ENCODE results near the gene NFS1. TPM values are rescaled to one million over a fixed set of nuclear protein-coding genes. Genes with fewer than 3 reads are reported as not detected.

NFS1 gene
- total and polyA plus RNA-seq, 12 donors = 29.5 to 69.0 (median 57.1) TPM

DNA sequence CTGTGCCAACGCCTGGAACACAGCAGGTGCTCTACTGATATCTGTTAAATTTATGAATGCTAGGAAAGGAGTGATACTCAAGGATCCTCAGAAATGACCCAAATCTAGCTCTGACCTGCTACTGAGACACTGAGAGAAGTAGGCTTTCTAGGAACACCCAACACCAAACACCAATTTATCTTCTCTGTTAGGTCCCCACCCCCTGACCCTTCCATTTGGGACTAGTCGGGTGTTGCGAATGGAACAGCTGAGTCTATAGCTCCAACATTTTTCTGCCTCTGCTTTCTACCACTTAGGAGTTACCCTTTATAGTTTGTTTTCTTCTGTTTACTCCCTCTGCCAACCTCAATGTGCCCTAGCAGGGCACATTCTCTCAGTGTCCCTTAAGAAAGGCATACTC, 58.4 kb downstream of the NFS1 start:
- Histone ChIP-seq H3K9me3 (no peaks in the 10 kb centered on the region), H3K36me3 (no peaks in the 10 kb centered on the region), H3K27ac (no peak overlapping the region), H3K4me1 (peaks cover 3 to 41% (median 20%) of the 10 kb centered on the region in 9 donors), H3K4me3 (no peak overlapping the region), H3K27me3 (no peaks in the 10 kb centered on the region)
- no peak for ATAC-seq
- intact Hi-C loops (cut with DNase I) = no loop called here
- 72 to 77% methylated on average over 3 of the region's 3 CpGs for WGBS, 2 donors
- no peak for DNase-seq
- TF ChIP-seq, protein P1, sequence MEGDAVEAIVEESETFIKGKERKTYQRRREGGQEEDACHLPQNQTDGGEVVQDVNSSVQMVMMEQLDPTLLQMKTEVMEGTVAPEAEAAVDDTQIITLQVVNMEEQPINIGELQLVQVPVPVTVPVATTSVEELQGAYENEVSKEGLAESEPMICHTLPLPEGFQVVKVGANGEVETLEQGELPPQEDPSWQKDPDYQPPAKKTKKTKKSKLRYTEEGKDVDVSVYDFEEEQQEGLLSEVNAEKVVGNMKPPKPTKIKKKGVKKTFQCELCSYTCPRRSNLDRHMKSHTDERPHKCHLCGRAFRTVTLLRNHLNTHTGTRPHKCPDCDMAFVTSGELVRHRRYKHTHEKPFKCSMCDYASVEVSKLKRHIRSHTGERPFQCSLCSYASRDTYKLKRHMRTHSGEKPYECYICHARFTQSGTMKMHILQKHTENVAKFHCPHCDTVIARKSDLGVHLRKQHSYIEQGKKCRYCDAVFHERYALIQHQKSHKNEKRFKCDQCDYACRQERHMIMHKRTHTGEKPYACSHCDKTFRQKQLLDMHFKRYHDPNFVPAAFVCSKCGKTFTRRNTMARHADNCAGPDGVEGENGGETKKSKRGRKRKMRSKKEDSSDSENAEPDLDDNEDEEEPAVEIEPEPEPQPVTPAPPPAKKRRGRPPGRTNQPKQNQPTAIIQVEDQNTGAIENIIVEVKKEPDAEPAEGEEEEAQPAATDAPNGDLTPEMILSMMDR (IDR thresholded peaks at IDR 0.05) = no peak

DNA sequence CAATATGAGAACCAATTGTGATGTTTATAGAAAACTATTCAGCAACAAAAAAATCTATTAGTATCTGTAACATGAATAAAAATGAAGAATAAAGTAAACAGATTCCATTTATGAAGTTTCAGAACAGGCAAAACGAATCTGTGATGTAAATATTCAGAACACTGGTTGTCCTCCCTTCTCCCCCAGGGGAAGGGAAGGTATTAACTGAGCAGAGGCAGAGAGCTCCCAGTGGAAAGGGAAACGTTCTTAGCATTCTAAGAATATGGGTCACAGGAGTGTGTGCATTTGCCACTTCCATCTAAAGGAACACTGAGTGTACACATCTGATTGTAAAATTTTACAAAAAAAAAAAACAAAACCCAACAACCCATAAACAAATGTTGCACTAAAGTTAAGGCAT, 60.4 kb downstream of the NFS1 start:
- 52 to 57% methylated on average over 2 of the region's 2 CpGs for whole genome bisulfite sequencing, 2 donors
- ATAC-seq (no peak), DNase-seq (no peak)
- Histone ChIP-seq H3K4me1 (peaks cover 3 to 46% (median 23%) of the 10 kb centered on the region in 9 donors), H3K27ac (no peak overlapping the region), H3K27me3 (no peaks in the 10 kb centered on the region), H3K4me3 (no peak overlapping the region), H3K36me3 (no peaks in the 10 kb centered on the region), H3K9me3 (no peaks in the 10 kb centered on the region)
- TF ChIP-seq, protein P1 (IDR thresholded peaks at IDR 0.05) = no peak
- intact Hi-C loops (cut with DNase I) = no loop called here

DNA sequence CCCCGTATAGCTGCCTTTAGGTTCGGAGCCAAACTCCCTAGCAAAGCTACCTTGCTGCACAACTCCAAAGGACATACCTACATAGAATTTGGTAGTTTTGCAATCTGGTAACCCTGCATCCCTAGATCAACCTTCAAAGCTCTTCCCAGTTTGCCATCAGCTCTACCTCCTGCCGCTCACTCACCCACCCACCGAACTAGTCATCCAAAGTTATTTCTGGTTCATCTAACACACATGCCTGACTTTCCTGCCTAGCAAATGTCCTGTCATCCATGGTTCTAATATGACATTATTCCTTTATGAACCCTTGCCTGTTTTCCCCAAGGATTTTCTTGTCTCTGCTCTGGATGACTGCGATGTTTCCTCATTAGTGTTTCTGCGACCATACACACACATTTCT, 61.9 kb downstream of the NFS1 start:
- ATAC-seq (no peak), DNase-seq (no peak)
- WGBS, 2 donors = 79 to 82% methylated on average over 6 of the region's 6 CpGs
- H3K4me1 ChIP-seq = peaks cover 3 to 46% (median 21%) of the 10 kb centered on the region in 9 donors
- H3K36me3 ChIP-seq = peaks cover 0 to 11% (median 0%) of the 10 kb centered on the region in 9 donors
- intact Hi-C loops (cut with DNase I) = no loop called here
- no peaks in the 10 kb centered on the region for H3K27me3 ChIP-seq
- TF ChIP-seq, protein P1 (IDR thresholded peaks at IDR 0.05) = no peak
- H3K27ac ChIP-seq = no peak overlapping the region
- no peaks in the 10 kb centered on the region for H3K9me3 ChIP-seq
- no peak overlapping the region for H3K4me3 ChIP-seq

DNA sequence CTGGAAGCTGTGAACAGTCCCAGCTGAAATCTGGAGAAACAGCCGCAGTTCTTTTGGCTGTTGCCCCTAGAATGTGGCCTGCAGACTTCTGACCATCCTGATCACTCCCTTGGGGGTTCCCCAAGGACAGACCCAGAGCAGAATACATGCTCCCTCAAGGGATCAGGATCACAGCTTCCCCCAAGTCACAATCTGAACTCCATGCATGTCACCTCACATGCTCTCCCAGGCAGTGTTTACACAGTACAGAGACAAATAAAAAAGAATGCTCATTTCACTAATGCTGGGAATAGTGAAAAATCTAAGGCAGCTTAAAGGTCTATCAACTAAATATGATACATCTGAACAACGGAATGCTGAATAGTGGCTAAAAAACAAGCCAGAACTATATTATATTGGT, 63.1 kb downstream of the NFS1 start:
- ATAC-seq (peak in 4 of 8 donors; percentile 19 to 61 (median 48)), DNase-seq (no peak)
- WGBS, 2 donors = 56 to 64% methylated on average over 2 of the region's 2 CpGs
- no peak overlapping the region for H3K27ac ChIP-seq
- no peaks in the 10 kb centered on the region for H3K9me3 ChIP-seq
- TF ChIP-seq, protein P1 (IDR thresholded peaks at IDR 0.05) = no peak
- intact Hi-C loops (cut with DNase I) = no loop called here
- H3K4me1 ChIP-seq = peaks cover 3 to 43% (median 21%) of the 10 kb centered on the region in 9 donors
- no peak overlapping the region for H3K4me3 ChIP-seq
- H3K27me3 ChIP-seq = no peaks in the 10 kb centered on the region
- peaks cover 0 to 23% (median 6%) of the 10 kb centered on the region in 9 donors for H3K36me3 ChIP-seq
